GM19455 (cell line): ENCODE measurements around the gene OLFM1.

Experiments
- ATAC-seq: cut with Tn5 transposase; IDR thresholded peaks from one replicate; pipeline ENCODE4 v1.9.1; 2021; ENCODE audit not compliant: unreplicated experiment

OLFM1 gene

DNA sequence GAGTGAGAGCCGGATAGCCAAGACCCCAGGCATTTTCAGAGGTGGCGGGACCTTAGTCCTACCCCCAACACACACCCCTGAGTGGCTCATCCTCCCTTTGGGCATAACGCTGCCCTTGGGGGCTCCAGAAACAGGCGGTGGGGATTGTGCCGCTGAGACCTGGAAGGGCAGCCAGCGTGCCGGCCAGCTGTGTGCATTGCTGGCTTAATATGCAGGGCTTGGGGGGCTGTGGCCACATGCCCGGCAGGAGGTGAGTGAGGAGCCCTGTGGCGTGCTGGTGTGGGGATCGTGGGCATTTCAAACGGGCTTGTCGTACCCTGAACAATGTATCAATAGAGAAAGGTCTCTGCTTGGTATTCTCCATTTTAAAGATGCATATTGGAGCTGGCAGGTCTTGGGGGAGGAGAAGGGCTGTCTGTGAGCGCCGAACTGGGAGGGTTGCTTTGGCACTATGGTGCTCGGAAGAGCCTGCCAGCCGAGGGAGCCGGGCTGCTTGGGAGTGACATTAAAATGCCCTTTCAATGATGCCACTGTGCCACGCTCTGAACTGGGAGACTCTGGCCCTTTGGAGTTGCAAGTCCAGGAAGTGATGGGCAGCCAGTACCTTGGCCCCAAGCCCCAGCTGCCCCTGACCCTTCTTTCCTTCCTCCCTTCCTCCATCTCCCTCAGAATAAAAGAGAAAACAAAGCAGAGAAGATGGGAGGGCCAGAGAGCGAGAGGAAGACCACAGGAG lies 11.2 kb upstream of the OLFM1 start:
- ATAC-seq = no peak

- ATAC-seq = no peak
Observed at GRCh38 chr9:135076876-135077430, 10.5 kb upstream of the OLFM1 start.

- ATAC-seq = no peak
Observed at GRCh38 chr9:135077497-135078200, 9.8 kb upstream of the OLFM1 start.

- no peak for ATAC-seq
Observed at GRCh38 chr9:135078361-135078821, 9.1 kb upstream of the OLFM1 start.

- ATAC-seq = no peak
Observed at GRCh38 chr9:135079018-135079417, 8.4 kb upstream of the OLFM1 start.

DNA sequence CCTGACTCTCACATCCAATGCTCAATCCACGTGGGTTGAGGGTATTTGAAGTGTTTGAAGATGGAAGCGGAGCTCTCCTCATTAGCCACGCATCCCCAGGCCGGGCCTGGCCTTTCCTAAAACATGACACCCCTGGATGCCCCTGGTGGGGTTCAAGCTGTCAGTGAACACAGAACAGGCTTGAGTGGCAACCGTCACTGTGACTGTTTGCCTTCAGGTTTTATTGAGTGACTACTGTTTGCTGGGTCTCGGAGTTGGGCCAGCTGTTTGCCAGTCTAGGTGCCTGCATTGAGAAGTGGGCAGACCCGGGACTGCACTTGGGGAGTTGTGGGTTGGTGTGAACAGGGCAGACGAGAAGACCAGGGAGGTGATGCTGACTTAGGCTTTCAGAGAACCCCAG lies 7.8 kb upstream of the OLFM1 start:
- no peak for ATAC-seq

DNA sequence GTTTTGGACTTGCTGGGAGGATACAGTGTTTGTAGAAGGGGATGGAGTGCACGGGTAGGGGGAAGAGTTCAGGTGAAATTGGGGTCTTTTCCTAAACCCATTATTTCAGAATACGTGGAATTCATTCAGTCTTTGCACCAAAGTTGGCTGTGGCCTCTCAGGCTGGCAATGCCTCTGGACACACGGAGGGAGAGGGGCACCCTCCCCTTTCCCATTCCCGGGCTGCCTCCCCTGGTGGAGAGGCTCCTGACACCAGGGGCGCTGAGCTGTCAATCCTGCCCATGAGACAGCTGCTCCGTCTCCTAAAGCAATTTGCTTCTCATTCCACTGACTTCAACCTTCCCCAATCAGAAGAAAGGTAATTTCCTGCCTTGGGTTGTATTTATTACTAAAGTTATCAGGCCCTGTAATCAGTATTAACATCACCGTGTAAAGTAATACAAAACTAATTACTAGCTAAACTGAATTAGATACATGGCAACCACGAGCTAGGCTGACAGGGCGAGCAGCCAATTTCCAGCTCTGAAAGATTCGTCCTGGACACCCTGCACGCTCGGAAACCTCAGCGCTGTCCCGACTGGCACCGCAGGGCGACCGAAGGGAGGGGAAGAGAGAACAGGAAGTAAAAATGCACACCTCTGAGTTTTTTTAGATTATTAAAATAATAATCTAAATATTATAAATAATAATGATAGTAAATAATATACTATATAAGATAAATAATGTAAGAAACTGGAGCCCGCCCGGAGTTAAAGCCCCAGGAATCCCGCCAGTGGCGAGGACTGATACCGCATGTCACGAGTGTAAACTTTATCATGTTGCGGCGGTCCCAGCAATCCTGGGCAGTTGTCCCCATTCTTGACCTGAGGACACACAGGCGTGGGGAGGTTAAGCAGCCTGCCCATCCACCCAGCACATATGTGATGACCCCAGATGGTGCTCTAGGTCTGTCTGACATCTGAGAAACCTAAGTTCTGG lies 6.9 kb upstream of the OLFM1 start:
- ATAC-seq = no peak

- ATAC-seq = no peak
Observed at GRCh38 chr9:135081264-135081660, 6.2 kb upstream of the OLFM1 start.

GRCh38 chr9:135081731-135082130 lies 5.7 kb upstream of the OLFM1 start:
- ATAC-seq = no peak

GRCh38 chr9:135082536-135082935 lies 4.9 kb upstream of the OLFM1 start:
- no peak for ATAC-seq

DNA sequence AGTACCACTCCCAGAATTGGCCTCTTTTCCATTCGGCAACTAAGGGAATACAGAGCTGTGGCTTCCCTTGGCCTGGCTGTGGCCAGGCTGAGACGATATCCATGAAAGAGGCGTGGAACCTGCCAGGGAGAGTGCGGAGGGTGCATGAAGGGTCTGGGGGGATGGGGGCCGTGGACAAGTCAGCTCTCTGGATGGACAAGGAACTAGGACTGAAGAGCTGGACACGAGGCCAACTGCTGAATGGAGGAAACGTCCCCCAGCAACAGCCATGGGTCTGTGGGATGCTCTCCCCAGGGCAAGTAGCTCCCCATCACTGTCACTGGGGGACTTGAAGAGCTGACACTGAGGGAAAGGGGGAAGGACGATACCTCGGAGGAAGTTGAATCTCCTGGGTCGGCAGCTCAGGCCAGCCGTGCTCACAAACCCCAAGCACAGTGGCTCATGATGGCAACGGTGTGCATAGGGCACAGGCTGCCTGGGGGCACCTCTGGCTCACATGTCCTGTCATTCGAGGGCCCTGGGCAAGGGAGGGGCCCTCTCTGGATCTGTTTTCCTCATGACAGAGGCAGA lies 4.1 kb upstream of the OLFM1 start:
- ATAC-seq = no peak

DNA sequence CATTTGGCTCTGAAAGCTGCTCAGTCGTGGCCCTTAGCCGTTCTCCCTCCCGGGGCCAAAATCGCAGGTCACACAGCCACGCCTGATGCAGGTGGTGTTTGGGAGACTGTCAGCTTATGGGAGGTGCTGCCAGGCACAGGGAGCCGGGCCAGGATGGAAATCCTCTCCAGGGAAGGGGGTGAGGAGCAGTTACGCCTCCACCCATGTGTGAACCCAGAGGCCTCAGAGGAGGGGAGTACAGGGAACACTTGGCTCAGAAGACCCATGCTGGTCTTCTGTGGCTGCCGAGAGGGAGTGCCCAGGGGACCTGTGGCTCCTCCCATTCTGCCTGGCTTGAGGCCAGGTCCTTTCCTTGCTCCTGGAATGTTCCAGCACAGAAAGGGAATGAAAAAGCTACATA lies 3.6 kb upstream of the OLFM1 start:
- ATAC-seq = no peak

DNA sequence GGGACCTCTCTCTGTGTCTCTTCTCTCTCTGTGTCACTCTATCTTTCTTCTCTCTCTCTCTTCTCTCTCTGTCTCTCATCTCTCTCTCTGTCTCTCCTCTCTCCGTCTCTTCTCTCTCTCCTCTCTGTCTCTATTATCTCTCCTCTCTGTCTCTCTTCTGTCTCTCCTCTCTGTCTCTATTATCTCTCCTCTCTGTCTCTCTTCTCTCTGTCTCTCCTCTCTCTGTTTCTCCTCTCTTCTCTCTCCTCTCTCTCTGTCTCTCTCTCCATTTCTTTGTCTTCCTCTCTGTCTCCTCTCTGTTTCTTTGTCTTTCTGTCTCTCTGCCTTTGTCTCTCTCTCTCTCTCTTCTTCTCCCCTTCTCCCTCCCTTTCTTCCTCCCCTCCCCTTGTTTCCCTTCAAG lies 3.2 kb upstream of the OLFM1 start:
- ATAC-seq = no peak

DNA sequence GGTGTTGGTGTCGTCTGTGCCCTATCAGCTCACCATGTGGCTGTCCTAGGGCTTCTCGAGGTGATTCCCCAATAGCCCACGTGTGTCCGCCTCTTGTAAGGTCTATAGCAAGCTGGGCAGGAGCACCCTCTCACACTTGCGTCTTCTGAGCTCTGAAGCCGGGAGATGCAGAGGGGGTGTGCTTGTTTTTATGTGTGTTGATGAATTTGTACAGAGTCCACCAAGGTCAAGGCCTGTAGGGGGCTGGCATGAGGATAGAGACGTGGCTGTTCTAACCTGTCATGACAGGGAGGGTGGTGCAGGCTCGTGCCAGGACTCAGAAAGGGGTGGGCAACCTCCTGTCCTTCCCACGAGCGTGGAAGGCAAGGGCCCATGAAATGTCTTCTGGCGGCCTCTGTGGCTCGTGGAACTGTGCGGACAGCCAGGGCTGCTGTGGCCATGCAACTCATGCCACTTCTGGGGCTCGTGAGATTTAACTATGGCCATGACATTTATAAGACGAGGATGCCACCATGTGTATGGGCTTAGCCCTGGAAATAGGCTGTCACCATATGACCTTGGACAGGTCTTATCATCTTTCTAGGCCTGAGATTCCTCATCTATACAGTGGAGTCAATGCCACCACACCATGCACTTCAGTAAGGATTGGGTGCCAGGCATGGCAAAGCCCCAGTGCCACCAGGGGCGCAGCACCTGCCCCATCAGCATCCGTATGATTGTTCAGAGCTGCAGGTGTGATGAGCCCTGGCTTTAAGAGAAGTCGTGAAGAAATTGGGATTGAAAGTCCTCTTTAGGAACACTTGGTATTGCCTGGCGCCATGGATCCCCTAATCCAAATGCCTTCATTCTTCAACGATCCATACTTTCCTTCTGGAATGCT lies 2.3 kb upstream of the OLFM1 start:
- no peak for ATAC-seq

DNA sequence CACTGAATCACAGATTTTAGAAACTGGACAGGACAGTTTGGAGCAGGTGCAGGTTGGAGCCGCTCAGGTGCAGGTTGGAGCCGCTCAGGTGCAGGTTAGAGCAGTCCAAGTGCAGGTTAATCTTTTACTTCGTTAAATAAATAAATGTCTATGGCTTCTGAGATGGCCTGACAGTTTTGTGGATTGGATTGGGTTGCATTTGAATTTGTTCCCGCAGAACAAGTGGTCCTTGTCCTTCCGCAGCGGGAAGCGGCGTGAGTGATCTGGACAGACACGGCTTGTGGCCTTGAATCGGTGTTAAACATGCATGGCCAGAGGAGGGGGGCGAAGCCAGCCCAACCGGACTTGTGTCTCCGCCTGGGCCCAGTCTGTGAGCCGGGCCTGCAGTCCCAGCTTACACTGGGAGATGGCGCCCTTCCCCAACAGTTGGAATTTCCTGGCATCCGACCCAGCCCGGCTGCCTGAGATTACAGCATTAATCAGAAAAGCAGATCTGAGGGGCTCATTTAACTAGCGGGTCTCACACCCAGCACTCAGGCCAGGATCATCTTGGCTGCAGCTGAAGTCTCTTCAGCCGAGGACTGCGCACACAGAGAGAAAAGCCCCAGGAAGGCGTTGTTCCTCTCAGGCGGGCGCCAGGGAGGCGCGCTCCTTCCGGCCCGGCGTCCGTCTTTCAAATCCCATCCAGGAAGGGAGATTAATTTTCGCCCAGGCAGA lies 1.5 kb upstream of the OLFM1 start:
- no peak for ATAC-seq

DNA sequence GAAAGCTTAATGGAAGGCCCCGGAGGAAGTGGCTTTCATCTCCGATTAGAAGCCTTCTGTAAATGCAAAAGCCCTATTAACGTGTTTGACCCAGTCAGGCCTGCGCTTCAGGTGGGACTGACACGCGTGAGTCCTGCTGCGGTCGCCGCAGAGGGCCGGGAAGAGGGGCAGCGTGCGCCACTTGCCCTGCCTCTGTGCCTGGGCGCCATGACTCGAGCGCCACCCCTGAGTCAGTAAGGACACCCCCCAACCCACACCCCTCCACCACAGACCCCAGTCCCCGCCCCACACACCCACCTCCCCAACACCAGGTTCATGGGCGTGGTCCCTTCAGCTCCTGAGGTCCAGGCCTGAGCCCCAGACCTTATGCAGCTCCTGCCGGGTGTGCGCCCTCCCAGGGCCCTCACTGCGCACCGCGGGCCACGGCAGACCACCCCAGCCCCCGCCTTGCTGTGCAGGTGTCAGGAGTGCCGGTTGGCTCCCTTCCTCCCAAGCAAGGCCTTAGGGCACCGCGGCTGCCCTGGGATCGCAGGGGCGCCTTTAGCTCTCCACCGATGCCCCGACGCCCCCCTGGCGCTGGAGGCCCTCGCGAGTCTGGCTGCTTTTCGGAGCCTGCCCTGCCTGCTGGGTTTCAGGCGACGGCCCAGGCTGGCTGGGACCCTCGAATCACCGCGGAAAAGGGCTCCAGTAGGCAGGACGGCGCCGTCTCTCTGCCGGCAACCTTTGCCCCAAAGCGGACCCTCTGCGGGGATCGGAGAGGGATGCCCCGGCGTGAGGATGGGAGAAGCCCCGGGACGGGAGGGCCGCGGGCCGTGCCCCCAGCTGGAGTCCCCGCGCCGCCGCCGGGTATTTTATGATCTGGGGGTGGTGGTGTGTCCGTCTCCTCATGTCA lies 625 bp upstream of the OLFM1 start:
- ATAC-seq = no peak

DNA sequence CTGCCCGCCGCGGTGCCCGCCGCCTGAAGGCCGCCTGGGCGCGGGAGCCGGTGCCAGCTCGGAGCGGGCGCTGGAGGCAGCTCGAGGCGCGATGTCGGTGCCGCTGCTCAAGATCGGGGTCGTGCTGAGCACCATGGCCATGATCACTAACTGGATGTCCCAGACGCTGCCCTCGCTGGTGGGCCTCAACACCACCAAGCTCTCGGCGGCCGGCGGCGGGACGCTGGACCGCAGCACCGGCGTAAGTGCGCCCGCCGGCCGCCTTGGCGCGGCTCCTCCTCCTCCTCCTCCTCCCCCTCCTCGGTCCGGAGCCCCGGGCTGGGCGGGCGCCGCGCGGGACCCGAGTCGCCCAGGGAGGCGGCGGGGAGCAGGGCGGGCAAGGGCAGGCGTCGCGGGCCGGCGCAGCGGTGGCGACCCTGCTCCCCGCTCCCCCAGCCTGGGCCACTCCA lies 455 bp downstream of the OLFM1 start:
- ATAC-seq = no peak

DNA sequence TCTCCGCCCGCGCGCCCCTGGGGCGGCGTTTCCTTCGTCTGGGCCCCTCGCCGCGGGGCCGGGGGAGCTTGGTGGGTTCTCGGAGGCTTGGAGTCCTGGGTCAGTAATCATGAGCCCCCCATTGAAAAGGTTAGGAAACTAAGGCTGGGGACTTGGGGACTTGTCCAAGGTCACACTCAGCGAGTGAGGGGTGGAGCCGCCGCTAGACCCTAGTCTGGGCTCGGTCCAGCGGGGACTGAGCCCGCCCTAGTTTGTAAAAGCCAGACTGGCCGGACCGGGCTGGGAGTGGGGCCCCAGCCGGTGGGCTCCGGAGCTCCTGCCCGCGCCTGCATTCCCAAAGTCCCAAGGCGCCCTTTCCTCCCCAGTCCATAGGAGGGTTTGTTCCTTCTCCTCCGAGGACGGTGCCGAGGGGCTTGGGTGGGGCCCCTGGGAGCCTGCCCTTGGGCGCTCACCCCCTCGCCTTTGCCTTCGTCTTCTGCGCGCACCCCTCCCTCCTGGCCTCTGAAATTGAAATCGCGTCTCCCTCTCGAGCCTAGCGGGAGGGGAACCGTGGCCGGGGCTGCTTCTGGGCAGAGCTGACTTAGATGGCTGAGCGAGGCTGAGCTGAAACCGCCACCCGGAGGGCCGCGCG lies 995 bp downstream of the OLFM1 start:
- no peak for ATAC-seq
